ENCODE measurements around the gene CCDC192.

CCDC192 gene

DNA sequence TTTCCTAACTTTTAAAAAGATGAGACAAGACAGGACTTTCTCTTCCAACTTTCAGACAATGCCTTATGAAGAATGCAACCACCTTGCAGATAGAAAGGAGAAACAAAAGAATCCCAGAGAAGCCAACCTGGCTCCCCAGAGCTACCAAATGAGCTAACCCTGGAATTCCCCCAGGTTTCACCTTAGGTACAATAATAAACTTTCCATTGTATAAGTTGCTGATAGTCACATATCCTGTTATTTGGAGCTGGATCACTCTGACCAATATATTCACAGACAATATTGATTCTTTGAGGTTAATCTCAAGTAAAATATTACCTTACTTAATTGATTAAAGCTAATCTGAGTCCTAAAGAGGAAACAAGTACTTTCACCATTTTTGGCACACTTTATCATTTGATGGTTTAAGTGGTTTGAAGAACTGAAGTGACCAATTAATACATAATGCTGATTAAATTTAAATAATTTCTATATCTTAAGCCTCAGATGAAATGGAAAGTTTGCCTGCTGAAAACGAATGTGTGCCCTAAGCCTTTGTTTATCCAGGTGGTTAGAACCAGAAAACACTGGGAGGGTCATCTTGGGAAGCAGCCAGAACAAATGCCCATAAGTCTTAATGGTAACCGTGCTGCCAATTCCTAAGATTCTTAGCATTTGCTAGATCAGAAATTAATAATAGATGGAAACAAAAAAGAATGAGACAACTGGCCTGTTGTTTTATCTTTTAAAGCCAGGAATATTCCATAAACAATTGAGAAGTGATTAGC lies 220.8 kb downstream of the CCDC192 start:
- Histone ChIP-seq H3K9me3 (ENCODE audit: control insufficient read depth in 2 of 2, low read length in 2 of 2) (no peaks in the 10 kb centered on the region), H3K4me3 (ENCODE audit: low read length in 2 of 2) (no peak overlapping the region), H3K27ac (ENCODE audit: low read depth in 2 of 2, low read length in 2 of 2) (no peak overlapping the region), H3K4me1 (ENCODE audit: control insufficient read depth in 2 of 2, insufficient read depth in 2 of 2, low read length in 2 of 2) (peaks cover 4 to 16% of the 10 kb centered on the region in 2 donors), H3K27me3 (ENCODE audit: control insufficient read depth in 2 of 2, insufficient read depth in 2 of 2, low read length in 2 of 2) (no peaks in the 10 kb centered on the region), H3K36me3 (ENCODE audit: control insufficient read depth in 2 of 2, insufficient read depth in 2 of 2, low read length in 2 of 2) (no peaks in the 10 kb centered on the region), H3K9ac (ENCODE audit: low read depth in 1 of 2, low read length in 2 of 2) (no peak overlapping the region)

GRCh38 chr5:127924606-127925005 lies 221.4 kb downstream of the CCDC192 start:
- no peak overlapping the region for H3K4me3 ChIP-seq (ENCODE audit: low read length in 2 of 2)
- peaks cover 4 to 16% of the 10 kb centered on the region in 2 donors for H3K4me1 ChIP-seq (ENCODE audit: control insufficient read depth in 2 of 2, insufficient read depth in 2 of 2, low read length in 2 of 2)
- H3K9ac ChIP-seq (ENCODE audit: low read depth in 1 of 2, low read length in 2 of 2), result no peak overlapping the region
- H3K9me3 ChIP-seq (ENCODE audit: control insufficient read depth in 2 of 2, low read length in 2 of 2), result no peaks in the 10 kb centered on the region
- no peaks in the 10 kb centered on the region for H3K27me3 ChIP-seq (ENCODE audit: control insufficient read depth in 2 of 2, insufficient read depth in 2 of 2, low read length in 2 of 2)
- H3K36me3 ChIP-seq (ENCODE audit: control insufficient read depth in 2 of 2, insufficient read depth in 2 of 2, low read length in 2 of 2), result no peaks in the 10 kb centered on the region
- H3K27ac ChIP-seq (ENCODE audit: low read depth in 2 of 2, low read length in 2 of 2), result no peak overlapping the region

- no peaks in the 10 kb centered on the region for H3K27me3 ChIP-seq (ENCODE audit: control insufficient read depth in 2 of 2, insufficient read depth in 2 of 2, low read length in 2 of 2)
- no peaks in the 10 kb centered on the region for H3K9me3 ChIP-seq (ENCODE audit: control insufficient read depth in 2 of 2, low read length in 2 of 2)
- no peak overlapping the region for H3K4me3 ChIP-seq (ENCODE audit: low read length in 2 of 2)
- no peak overlapping the region for H3K27ac ChIP-seq (ENCODE audit: low read depth in 2 of 2, low read length in 2 of 2)
- no peaks in the 10 kb centered on the region for H3K36me3 ChIP-seq (ENCODE audit: control insufficient read depth in 2 of 2, insufficient read depth in 2 of 2, low read length in 2 of 2)
- H3K9ac ChIP-seq (ENCODE audit: low read depth in 1 of 2, low read length in 2 of 2), result no peak overlapping the region
- peaks cover 4 to 16% of the 10 kb centered on the region in 2 donors for H3K4me1 ChIP-seq (ENCODE audit: control insufficient read depth in 2 of 2, insufficient read depth in 2 of 2, low read length in 2 of 2)
Observed at GRCh38 chr5:127925916-127926315, 222.7 kb downstream of the CCDC192 start.

- no peaks in the 10 kb centered on the region for H3K36me3 ChIP-seq (ENCODE audit: control insufficient read depth in 2 of 2, insufficient read depth in 2 of 2, low read length in 2 of 2)
- no peak overlapping the region for H3K27ac ChIP-seq (ENCODE audit: low read depth in 2 of 2, low read length in 2 of 2)
- H3K9ac ChIP-seq (ENCODE audit: low read depth in 1 of 2, low read length in 2 of 2), result no peak overlapping the region
- H3K9me3 ChIP-seq (ENCODE audit: control insufficient read depth in 2 of 2, low read length in 2 of 2), result no peaks in the 10 kb centered on the region
- H3K4me1 ChIP-seq (ENCODE audit: control insufficient read depth in 2 of 2, insufficient read depth in 2 of 2, low read length in 2 of 2), result peaks cover 4 to 16% of the 10 kb centered on the region in 2 donors
- H3K4me3 ChIP-seq (ENCODE audit: low read length in 2 of 2), result no peak overlapping the region
- H3K27me3 ChIP-seq (ENCODE audit: control insufficient read depth in 2 of 2, insufficient read depth in 2 of 2, low read length in 2 of 2), result no peaks in the 10 kb centered on the region
Observed at GRCh38 chr5:127926974-127927373, 223.8 kb downstream of the CCDC192 start.

DNA sequence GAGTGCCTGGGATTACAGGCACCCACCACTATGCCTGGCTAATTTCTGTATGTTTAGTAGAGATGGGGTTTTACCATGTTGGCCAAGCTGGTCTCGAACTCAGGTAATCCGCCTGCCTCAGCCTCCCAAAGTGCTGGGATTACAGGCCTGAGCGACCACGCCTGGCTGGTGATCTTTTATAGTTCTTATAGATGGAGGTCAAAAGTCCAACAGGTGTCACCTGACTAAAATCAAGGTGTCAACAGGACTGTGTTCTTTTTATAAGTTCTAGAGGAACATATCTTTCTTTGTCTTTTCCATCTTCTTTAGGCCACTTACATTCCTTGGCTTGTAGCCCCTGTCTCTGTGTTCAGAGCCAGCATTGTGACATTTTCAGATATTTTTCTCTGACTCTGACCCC lies 224.9 kb downstream of the CCDC192 start:
- Histone ChIP-seq H3K9ac (ENCODE audit: low read depth in 1 of 2, low read length in 2 of 2) (no peak overlapping the region), H3K4me1 (ENCODE audit: control insufficient read depth in 2 of 2, insufficient read depth in 2 of 2, low read length in 2 of 2) (peaks cover 4 to 16% of the 10 kb centered on the region in 2 donors), H3K4me3 (ENCODE audit: low read length in 2 of 2) (no peak overlapping the region), H3K36me3 (ENCODE audit: control insufficient read depth in 2 of 2, insufficient read depth in 2 of 2, low read length in 2 of 2) (no peaks in the 10 kb centered on the region), H3K27ac (ENCODE audit: low read depth in 2 of 2, low read length in 2 of 2) (no peak overlapping the region), H3K9me3 (ENCODE audit: control insufficient read depth in 2 of 2, low read length in 2 of 2) (no peaks in the 10 kb centered on the region), H3K27me3 (ENCODE audit: control insufficient read depth in 2 of 2, insufficient read depth in 2 of 2, low read length in 2 of 2) (no peaks in the 10 kb centered on the region)

- Histone ChIP-seq H3K27me3 (ENCODE audit: control insufficient read depth in 2 of 2, insufficient read depth in 2 of 2, low read length in 2 of 2) (no peaks in the 10 kb centered on the region), H3K27ac (ENCODE audit: low read depth in 2 of 2, low read length in 2 of 2) (no peak overlapping the region), H3K9ac (ENCODE audit: low read depth in 1 of 2, low read length in 2 of 2) (no peak overlapping the region), H3K36me3 (ENCODE audit: control insufficient read depth in 2 of 2, insufficient read depth in 2 of 2, low read length in 2 of 2) (no peaks in the 10 kb centered on the region), H3K4me1 (ENCODE audit: control insufficient read depth in 2 of 2, insufficient read depth in 2 of 2, low read length in 2 of 2) (peaks cover 7 to 19% of the 10 kb centered on the region in 2 donors), H3K9me3 (ENCODE audit: control insufficient read depth in 2 of 2, low read length in 2 of 2) (no peaks in the 10 kb centered on the region), H3K4me3 (ENCODE audit: low read length in 2 of 2) (no peak overlapping the region)
Observed at GRCh38 chr5:127930311-127930710, 227.1 kb downstream of the CCDC192 start.

- Histone ChIP-seq H3K4me1 (ENCODE audit: control insufficient read depth in 2 of 2, insufficient read depth in 2 of 2, low read length in 2 of 2) (peaks cover 3 to 16% of the 10 kb centered on the region in 2 donors), H3K4me3 (ENCODE audit: low read length in 2 of 2) (no peak overlapping the region), H3K9ac (ENCODE audit: low read depth in 1 of 2, low read length in 2 of 2) (no peak overlapping the region), H3K9me3 (ENCODE audit: control insufficient read depth in 2 of 2, low read length in 2 of 2) (no peaks in the 10 kb centered on the region), H3K36me3 (ENCODE audit: control insufficient read depth in 2 of 2, insufficient read depth in 2 of 2, low read length in 2 of 2) (no peaks in the 10 kb centered on the region), H3K27ac (ENCODE audit: low read depth in 2 of 2, low read length in 2 of 2) (no peak overlapping the region), H3K27me3 (ENCODE audit: control insufficient read depth in 2 of 2, insufficient read depth in 2 of 2, low read length in 2 of 2) (no peaks in the 10 kb centered on the region)
Observed at GRCh38 chr5:127931396-127931795, 228.2 kb downstream of the CCDC192 start.

DNA sequence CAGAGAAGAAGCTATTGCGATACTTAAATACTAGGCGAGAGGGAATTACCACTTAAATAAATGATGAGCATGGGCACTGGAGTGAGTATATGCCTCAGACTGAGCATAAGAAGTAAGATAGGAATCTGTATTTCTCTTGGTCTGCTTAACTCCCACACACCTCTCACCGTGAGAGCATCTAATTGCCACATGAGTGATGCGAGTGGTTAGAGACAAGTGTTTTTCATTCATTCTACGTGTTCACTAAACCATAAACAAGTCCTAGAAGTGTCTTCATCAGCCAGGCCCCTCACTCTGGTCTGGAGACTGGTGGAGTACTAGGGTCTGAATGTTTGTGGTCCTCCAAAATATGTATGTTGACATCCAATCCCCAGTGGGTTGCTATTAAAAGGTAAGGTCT lies 230.2 kb downstream of the CCDC192 start:
- H3K9me3 ChIP-seq (ENCODE audit: control insufficient read depth in 2 of 2, low read length in 2 of 2), result no peaks in the 10 kb centered on the region
- peaks cover 3 to 14% of the 10 kb centered on the region in 2 donors for H3K4me1 ChIP-seq (ENCODE audit: control insufficient read depth in 2 of 2, insufficient read depth in 2 of 2, low read length in 2 of 2)
- H3K27me3 ChIP-seq (ENCODE audit: control insufficient read depth in 2 of 2, insufficient read depth in 2 of 2, low read length in 2 of 2), result no peaks in the 10 kb centered on the region
- H3K9ac ChIP-seq (ENCODE audit: low read depth in 1 of 2, low read length in 2 of 2), result no peak overlapping the region
- H3K36me3 ChIP-seq (ENCODE audit: control insufficient read depth in 2 of 2, insufficient read depth in 2 of 2, low read length in 2 of 2), result no peaks in the 10 kb centered on the region
- H3K4me3 ChIP-seq (ENCODE audit: low read length in 2 of 2), result no peak overlapping the region
- no peak overlapping the region for H3K27ac ChIP-seq (ENCODE audit: low read depth in 2 of 2, low read length in 2 of 2)

DNA sequence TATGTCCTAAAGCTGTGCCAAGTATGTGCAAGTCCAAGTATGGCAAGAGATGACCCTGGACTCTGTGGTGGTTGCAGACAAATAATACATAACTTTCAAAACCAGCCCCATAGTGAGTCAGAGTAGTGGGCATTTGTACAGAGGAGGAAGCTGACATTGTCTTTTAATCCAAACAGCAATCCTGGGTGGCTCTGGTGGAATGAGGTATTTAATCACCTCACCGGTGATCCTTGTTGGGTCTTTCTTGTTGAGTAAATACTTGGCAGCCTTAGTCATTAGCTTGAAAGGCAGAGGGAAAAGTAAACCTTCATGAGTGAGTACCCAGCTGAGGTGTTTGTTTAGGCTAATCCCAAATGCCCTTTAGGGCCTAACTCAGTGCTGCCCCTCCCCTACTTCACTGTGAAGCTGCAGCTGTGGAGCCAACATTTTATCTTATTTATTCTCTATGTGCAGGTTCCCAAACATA lies 231.6 kb downstream of the CCDC192 start:
- Histone ChIP-seq H3K4me3 (ENCODE audit: low read length in 2 of 2) (no peak overlapping the region), H3K27me3 (ENCODE audit: control insufficient read depth in 2 of 2, insufficient read depth in 2 of 2, low read length in 2 of 2) (no peaks in the 10 kb centered on the region), H3K9ac (ENCODE audit: low read depth in 1 of 2, low read length in 2 of 2) (no peak overlapping the region), H3K9me3 (ENCODE audit: control insufficient read depth in 2 of 2, low read length in 2 of 2) (no peaks in the 10 kb centered on the region), H3K27ac (ENCODE audit: low read depth in 2 of 2, low read length in 2 of 2) (peak overlapping the region in 1 of 2 donors; percentile 13), H3K4me1 (ENCODE audit: control insufficient read depth in 2 of 2, insufficient read depth in 2 of 2, low read length in 2 of 2) (peaks cover 3 to 14% of the 10 kb centered on the region in 2 donors), H3K36me3 (ENCODE audit: control insufficient read depth in 2 of 2, insufficient read depth in 2 of 2, low read length in 2 of 2) (no peaks in the 10 kb centered on the region)

DNA sequence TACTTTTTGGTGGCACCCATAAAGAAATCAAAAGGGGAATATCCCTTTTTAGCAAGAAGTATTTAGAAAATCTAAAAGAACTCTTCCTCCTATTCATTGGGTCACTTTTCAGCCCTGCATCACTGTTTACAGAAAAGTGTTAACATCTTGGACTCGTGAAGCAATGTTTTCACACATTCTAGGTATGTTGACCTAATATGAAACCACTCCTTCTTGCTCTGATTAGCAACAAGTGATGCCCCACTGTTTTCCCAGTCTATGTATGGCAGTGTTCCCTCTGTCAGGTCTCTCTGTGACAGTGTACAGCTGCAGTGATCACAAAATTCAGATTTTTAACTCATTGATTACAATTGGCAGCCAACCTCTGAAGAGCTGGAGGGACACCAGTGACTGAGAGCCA lies 232.2 kb downstream of the CCDC192 start:
- no peaks in the 10 kb centered on the region for H3K36me3 ChIP-seq (ENCODE audit: control insufficient read depth in 2 of 2, insufficient read depth in 2 of 2, low read length in 2 of 2)
- H3K4me1 ChIP-seq (ENCODE audit: control insufficient read depth in 2 of 2, insufficient read depth in 2 of 2, low read length in 2 of 2), result peaks cover 3 to 14% of the 10 kb centered on the region in 2 donors
- H3K9ac ChIP-seq (ENCODE audit: low read depth in 1 of 2, low read length in 2 of 2), result no peak overlapping the region
- H3K9me3 ChIP-seq (ENCODE audit: control insufficient read depth in 2 of 2, low read length in 2 of 2), result no peaks in the 10 kb centered on the region
- no peak overlapping the region for H3K27ac ChIP-seq (ENCODE audit: low read depth in 2 of 2, low read length in 2 of 2)
- no peak overlapping the region for H3K4me3 ChIP-seq (ENCODE audit: low read length in 2 of 2)
- H3K27me3 ChIP-seq (ENCODE audit: control insufficient read depth in 2 of 2, insufficient read depth in 2 of 2, low read length in 2 of 2), result no peaks in the 10 kb centered on the region

Measured in mucosa of rectum (tissue), 2 donors.